Mucosa of rectum (tissue), 2 donors: Measurements from ENCODE around the gene CHURC1.

Experiments
- H3K27ac ChIP-seq, 2 donors: one replicate each; pipeline ENCODE4 v1.7.0; 2013; ENCODE audit warnings: inconsistent platforms in 2 of 2, low read depth in 2 of 2, low read length in 2 of 2
- H3K27me3 ChIP-seq, 2 donors: one replicate each; pipeline ENCODE4 v1.7.0; 2013; ENCODE audit warnings: low read length in 2 of 2; ENCODE audit not compliant: control insufficient read depth in 2 of 2, insufficient read depth in 2 of 2
- H3K36me3 ChIP-seq, 2 donors: one replicate each; pipeline ENCODE4 v1.7.0; 2013; ENCODE audit warnings: low read length in 2 of 2; ENCODE audit not compliant: control insufficient read depth in 2 of 2, insufficient read depth in 2 of 2
- H3K4me1 ChIP-seq, 2 donors: one replicate each; pipeline ENCODE4 v1.7.0; 2013; ENCODE audit warnings: low read length in 2 of 2, mild to moderate bottlenecking in 1 of 2; ENCODE audit not compliant: control insufficient read depth in 2 of 2, insufficient read depth in 2 of 2
- H3K4me3 ChIP-seq, 2 donors: one replicate each; pipeline ENCODE4 v1.7.0; 2013; ENCODE audit warnings: low read length in 2 of 2
- H3K9ac ChIP-seq, 2 donors: one replicate each; pipeline ENCODE4 v1.7.0; 2013; ENCODE audit warnings: low read length in 2 of 2, low read depth in 1 of 2, mild to moderate bottlenecking in 1 of 2
- H3K9me3 ChIP-seq, 2 donors: one replicate each; pipeline ENCODE4 v1.7.0; 2013; ENCODE audit warnings: low read length in 2 of 2; ENCODE audit not compliant: control insufficient read depth in 2 of 2
- donor health status: healthy.
- donor health status: Normal muscosa, but diverticular disease.

Gene CHURC1

DNA sequence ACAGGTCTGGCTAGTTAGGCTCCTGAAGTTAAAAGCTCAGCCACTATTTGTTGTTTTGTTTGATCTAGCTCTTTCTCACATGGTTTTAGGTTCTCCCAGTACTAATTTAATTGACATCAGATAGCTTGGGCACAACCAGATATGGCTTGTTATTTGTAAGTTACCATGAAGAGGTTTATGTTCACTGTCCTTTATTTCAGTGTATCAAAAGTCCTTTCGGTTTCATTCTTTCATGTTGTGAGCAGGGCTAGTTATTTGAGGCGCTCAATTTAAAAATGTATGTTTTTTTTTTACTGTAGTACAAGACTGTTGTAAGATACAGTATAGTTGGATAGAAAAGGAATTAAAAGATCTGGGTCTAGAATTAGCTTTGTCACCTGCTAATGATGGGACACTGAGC is 21.3 kb downstream of the CHURC1 start:
- H3K36me3 ChIP-seq = peaks cover 20 to 28% of the 10 kb centered on the region in 2 donors
- H3K4me1 ChIP-seq = peaks cover 18 to 31% of the 10 kb centered on the region in 2 donors

DNA sequence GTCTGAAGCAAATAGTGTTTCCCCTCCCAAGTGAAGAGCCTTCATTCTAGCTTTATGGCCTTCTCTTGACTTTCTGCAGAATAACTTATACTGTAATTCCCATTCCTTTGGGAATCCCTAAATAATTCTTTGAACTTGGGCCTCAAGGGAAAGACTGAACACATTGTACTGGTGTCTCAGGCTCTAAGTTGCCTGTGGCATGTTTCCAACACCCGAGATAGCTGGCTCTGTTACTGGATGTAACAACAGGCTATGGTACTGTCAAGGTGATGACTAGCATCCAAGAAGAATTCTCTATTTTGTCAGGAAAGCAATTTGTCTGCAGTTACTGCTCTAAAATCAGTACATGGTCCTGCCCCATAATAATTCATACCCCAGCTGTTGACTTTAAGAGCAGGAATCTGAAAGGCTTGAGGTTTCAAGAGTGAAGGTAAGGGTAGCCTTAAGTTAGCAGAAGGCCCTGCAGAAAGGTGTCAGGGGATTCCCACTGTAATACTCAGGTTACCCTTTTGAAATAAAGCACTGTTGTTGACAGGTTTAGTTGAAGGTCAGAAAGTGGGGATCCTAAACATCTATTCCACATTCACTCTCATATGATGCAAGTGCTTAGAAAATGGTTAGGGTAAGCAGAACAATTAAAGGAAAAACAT is 23.0 kb downstream of the CHURC1 start:
- H3K27me3 ChIP-seq = no peaks in the 10 kb centered on the region
- no peaks in the 10 kb centered on the region for H3K9me3 ChIP-seq
- no peak overlapping the region for H3K4me3 ChIP-seq
- H3K9ac ChIP-seq = no peak overlapping the region
- H3K4me1 ChIP-seq = peaks cover 21 to 25% of the 10 kb centered on the region in 2 donors
- peak overlapping the region; percentile 66 to 93 for H3K27ac ChIP-seq
- peaks cover 17 to 25% of the 10 kb centered on the region in 2 donors for H3K36me3 ChIP-seq

More for the DNA sequence above, 21.3 kb downstream of the CHURC1 start:
- no peaks in the 10 kb centered on the region for H3K9me3 ChIP-seq
- H3K9ac ChIP-seq = peak overlapping the region in 1 of 2 donors; percentile 4
- no peak overlapping the region for H3K4me3 ChIP-seq
- no peaks in the 10 kb centered on the region for H3K27me3 ChIP-seq
- H3K27ac ChIP-seq = no peak overlapping the region

DNA sequence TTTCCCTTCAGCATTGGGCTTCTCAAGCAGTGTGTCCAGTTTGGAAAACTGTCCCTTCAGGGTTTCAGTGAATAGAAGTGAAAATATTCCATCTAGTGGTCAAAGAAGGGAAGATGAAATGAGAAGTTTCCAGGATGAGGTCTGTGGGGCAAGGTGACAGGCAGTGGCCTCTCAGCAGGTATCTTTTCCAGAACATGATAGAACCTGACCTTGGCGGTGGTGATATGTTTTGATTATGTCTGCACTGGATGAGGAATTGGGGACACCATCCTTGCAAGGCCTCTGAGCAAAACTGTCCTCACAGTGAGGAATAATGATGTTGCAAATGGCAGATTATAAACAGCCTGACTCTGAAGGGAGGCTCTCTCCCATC is 23.6 kb downstream of the CHURC1 start:
- no peak overlapping the region for H3K4me3 ChIP-seq
- no peak overlapping the region for H3K9ac ChIP-seq
- peaks cover 13 to 22% of the 10 kb centered on the region in 2 donors for H3K36me3 ChIP-seq
- H3K27me3 ChIP-seq = no peaks in the 10 kb centered on the region
- H3K9me3 ChIP-seq = no peaks in the 10 kb centered on the region
- peak overlapping the region; percentile 66 to 93 for H3K27ac ChIP-seq
- peaks cover 21 to 28% of the 10 kb centered on the region in 2 donors for H3K4me1 ChIP-seq

DNA sequence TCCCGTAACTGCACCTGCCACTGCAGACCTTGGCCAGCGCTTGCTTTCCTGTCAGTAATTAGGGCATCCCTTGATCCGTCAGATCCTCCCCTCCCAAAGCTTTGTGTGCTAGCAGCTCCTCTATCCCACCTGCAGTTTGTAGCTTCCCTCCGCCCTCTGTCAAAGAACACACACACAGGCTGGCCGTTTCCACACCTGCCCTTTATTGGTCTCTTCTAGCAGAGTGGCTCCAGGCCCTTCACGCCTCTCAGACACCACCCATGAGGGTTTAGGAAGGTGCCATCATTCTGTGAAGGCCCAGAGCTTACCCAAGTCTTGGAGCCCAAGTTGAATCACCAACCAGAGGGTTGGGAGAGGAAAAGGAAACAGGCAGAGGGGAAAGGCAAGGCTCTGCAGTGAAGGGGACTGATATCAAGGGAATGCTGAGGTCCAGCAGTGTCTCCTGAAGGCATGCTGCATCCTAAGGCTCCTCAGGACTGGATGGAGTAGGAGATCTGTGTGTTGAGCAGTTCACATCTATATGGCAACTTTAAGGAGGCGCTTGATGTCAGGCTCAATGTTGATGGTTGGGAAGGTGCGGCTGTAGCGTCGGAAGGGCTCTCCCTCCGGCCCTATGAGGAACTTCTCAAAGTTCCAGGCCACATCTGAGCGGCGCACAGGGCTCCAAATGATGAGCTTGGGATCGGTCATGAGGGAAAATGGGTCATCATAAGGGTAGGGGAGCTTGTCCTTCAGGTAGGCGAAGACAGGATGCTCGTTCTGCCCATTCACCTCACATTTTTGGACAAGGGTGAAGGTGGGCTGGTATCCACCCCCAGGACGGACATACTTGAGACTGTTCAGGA is 24.9 kb downstream of the CHURC1 start:
- peaks cover 8 to 13% of the 10 kb centered on the region in 2 donors for H3K36me3 ChIP-seq
- peak overlapping the region; percentile 53 to 72 for H3K4me3 ChIP-seq
- H3K27ac ChIP-seq = peak overlapping the region; percentile 87 to 93
- peaks cover 34 to 41% of the 10 kb centered on the region in 2 donors for H3K4me1 ChIP-seq
- H3K9me3 ChIP-seq = no peaks in the 10 kb centered on the region
- peak overlapping the region in 1 of 2 donors; percentile 5 for H3K9ac ChIP-seq
- H3K27me3 ChIP-seq = no peaks in the 10 kb centered on the region

DNA sequence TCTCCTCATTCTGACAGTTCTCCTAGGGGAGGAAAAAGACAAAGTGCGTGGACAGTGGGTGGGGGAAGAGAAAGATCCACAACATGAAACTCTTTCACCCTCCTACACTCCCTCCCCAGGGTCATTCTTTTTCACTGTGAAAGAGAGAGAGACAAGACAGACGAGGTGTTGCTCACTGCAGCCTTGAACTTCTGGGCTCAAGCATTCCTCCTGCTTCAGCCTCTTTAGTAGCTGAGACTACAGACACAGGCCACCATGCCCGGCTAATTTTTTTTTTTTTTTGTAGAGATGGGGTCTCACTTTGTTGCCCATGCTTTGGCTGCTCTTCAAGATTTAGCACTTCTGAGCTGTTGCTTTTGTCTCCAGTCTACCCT is 25.5 kb downstream of the CHURC1 start:
- Histone ChIP-seq H3K9me3 (no peaks in the 10 kb centered on the region), H3K36me3 (peaks cover 3 to 13% of the 10 kb centered on the region in 2 donors), H3K27me3 (no peaks in the 10 kb centered on the region), H3K9ac (peak overlapping the region in 1 of 2 donors; percentile 5), H3K27ac (peak overlapping the region; percentile 87 to 93), H3K4me1 (peaks cover 35 to 41% of the 10 kb centered on the region in 2 donors), H3K4me3 (peak overlapping the region; percentile 72 to 77)

DNA sequence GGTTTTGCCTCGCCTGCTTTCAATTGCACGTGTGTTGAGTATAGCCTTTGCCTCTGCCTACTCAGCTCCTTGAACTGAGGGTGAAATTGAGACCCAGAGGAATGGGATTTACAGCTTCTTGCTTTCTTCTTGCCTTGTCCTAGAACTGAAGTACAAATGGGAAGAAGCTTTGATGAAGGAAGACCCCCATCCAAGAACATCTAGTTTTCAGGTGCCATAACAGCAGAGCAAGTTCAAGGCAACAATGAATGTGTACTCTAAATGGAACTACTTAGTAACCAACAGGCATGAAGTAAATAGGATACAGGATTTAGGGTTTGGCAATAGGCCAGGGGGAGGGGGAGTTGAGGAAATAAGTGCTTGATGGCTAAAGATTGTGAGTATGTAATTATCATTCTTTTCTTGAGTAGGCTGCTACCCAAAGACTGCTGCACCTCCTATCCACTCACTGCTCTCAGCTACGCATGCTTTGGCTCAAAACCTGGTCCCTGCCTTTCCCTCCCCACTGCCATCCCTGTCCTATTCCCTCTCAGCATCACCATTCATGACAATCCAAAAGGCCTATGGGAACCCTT is 26.2 kb downstream of the CHURC1 start:
- H3K4me3 ChIP-seq = peak overlapping the region; percentile 72 to 77

DNA sequence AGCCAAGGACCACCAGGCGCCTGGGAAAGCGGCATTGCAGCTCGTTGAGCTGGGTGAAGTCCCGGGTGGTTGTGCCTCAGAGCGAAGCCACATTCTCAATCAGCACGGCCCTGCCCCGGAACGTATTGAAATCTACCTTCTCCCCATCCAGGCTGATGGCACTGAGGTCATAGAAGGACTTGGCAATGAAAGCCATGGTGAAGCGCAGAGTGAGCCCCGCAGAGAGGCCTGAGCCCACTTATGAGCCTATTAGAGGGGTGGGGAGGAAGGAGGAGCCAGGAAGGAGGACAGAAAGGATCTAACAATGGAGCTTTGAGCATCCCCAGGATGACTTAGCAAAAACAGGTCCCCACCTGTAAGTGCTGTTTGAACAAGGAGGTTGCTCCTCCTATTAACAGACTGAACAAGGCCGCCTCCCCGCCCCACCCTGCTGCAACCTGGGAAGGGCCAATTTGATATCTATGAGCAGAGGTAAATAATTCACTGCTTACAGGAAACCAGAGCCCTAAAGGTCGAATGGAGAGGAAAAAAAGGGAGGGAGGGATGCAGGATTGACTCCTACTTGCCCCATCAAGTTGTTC is 28.4 kb downstream of the CHURC1 start, which contains the start of gene GPX2:
Gene GPX2, minus strand, starts transcription at position 215 of the 581 bp plus-strand sequence. Its CDS starts 19 bp downstream, at position 196.
- Histone ChIP-seq H3K27ac (peak within 1 kb of the TSS; percentile 87 to 93), H3K9ac (peak within 1 kb of the TSS; percentile 68 to 87), H3K4me1 (peaks cover 33 to 41% of the 10 kb centered on the region in 2 donors), H3K36me3 (peaks cover 7 to 15% of the 10 kb centered on the region in 2 donors), H3K9me3 (no peaks in the 10 kb centered on the region), H3K4me3 (peak within 1 kb of the TSS; percentile 72 to 77), H3K27me3 (no peaks in the 10 kb centered on the region)

More for the DNA sequence above, 26.2 kb downstream of the CHURC1 start:
- Histone ChIP-seq H3K9ac (peak overlapping the region; percentile 68 to 87), H3K9me3 (no peaks in the 10 kb centered on the region), H3K36me3 (peaks cover 3 to 13% of the 10 kb centered on the region in 2 donors), H3K27ac (peak overlapping the region; percentile 87 to 93), H3K27me3 (no peaks in the 10 kb centered on the region), H3K4me1 (peaks cover 35 to 41% of the 10 kb centered on the region in 2 donors)

DNA sequence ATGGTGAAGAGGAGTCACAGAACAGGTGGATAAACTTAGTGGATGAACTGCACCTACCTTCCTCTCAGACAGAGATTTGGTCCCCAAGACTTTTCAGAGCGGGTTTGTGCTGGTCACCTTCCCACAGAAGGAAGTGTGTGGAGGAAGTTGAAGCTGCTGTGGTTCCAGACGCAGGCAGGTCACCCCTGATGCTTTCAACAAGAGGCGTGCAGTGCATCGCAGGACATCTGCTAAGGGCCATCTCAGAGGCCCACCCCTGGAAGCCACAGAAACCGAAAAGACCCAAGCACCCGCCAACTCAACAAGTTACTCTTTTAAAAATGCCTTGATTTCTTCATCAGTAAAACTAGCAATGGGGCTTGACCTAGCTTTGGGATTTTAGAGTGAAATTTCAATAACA is 29.3 kb downstream of the CHURC1 start:
- peaks cover 32 to 40% of the 10 kb centered on the region in 2 donors for H3K4me1 ChIP-seq
- peaks cover 7 to 22% of the 10 kb centered on the region in 2 donors for H3K36me3 ChIP-seq
- H3K9ac ChIP-seq = peak overlapping the region in 1 of 2 donors; percentile 6
- no peaks in the 10 kb centered on the region for H3K9me3 ChIP-seq
- H3K27me3 ChIP-seq = no peaks in the 10 kb centered on the region
- peak overlapping the region; percentile 67 to 82 for H3K27ac ChIP-seq
- H3K4me3 ChIP-seq = no peak overlapping the region

DNA sequence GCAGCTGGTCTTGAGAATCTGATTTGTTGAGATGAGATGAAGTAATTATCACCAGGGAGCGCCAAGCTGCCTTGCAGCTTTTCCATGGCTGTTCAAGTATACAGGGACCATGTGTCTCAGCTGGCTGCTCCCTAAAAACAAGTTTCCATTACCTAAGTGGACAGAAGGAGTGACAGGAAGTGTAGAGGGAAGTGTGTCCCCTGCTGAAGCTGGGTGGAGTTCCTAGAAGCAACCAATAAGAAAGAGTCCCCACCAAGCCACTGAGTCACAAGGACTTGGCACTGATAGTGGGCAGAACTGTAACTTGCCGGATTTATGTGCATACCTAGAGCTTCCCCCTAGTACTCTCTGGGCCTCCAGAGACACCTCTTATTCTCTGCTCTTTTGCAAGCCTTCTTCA is 29.8 kb downstream of the CHURC1 start:
- Histone ChIP-seq H3K9ac (no peak overlapping the region), H3K4me1 (peaks cover 30 to 35% of the 10 kb centered on the region in 2 donors), H3K9me3 (no peaks in the 10 kb centered on the region), H3K36me3 (peaks cover 7 to 23% of the 10 kb centered on the region in 2 donors), H3K27me3 (no peaks in the 10 kb centered on the region), H3K27ac (peak overlapping the region; percentile 16 to 82), H3K4me3 (no peak overlapping the region)
